Kidney epithelial cell (primary cell): ENCODE results near the gene NUP37. TPM values are rescaled to one million over a fixed set of nuclear protein-coding genes. Genes with fewer than 3 reads are reported as not detected.
"Not testable (repeated sequence)": the region's sequence is repeated elsewhere in the genome, so short reads cannot be mapped to it uniquely, and the experiment has no call there.

Experiments used
- DNase-seq: peaks from one replicate; pipeline ENCODE4 v3.0.0-alpha.2; 2010; ENCODE audit warnings: low read depth
- H3K27me3 ChIP-seq: 2 replicates; pipeline ENCODE4 v1.6.0; 2011; ENCODE audit warnings: low read length; ENCODE audit not compliant: control insufficient read depth, insufficient read depth
- H3K36me3 ChIP-seq: 2 replicates; pipeline ENCODE4 v1.5.1; 2011; ENCODE audit warnings: low read length; ENCODE audit not compliant: control insufficient read depth, insufficient read depth
- H3K4me3 ChIP-seq: 2 replicates; pipeline ENCODE4 v1.5.1; 2011; ENCODE audit warnings: low read depth, mild to moderate bottlenecking, control low read depth, low read length
- CTCF ChIP-seq: IDR thresholded peaks from 2 replicates; pipeline ENCODE4 v1.5.1; 2011; ENCODE audit warnings: mild to moderate bottlenecking, moderate library complexity, low read length, control low read depth, inconsistent platforms; ENCODE audit not compliant: insufficient read depth, poor library complexity, severe bottlenecking
- total RNA-seq: library from RNA; depleted of rRNA; stranded (reverse); fragments of >200 nt; gene quantifications from 2 replicates; pipeline ENCODE4 v1.2.3, GENCODE V29; 2015

NUP37 gene
- total RNA-seq, 1 donor from 2014 or later, result 25.5 TPM

GRCh38 chr12:102080842-102081241 is 39.1 kb downstream of the NUP37 start:
- DNase-seq, result no peak
- no peak overlapping the region for H3K4me3 ChIP-seq
- H3K27me3 ChIP-seq, result no peaks in the 10 kb centered on the region
- TF ChIP-seq CTCF, result no peak
- peaks cover 1% of the 10 kb centered on the region for H3K36me3 ChIP-seq

- not testable (repeated sequence) for H3K4me3 ChIP-seq
Measured at GRCh38 chr12:102072092-102072491, 47.8 kb downstream of the NUP37 start.

GRCh38 chr12:102069707-102070106 is 50.2 kb downstream of the NUP37 start:
- no peak for DNase-seq
- TF ChIP-seq CTCF, result no peak
- no peak overlapping the region for H3K4me3 ChIP-seq

More at GRCh38 chr12:102072092-102072491, 47.8 kb downstream of the NUP37 start:
- DNase-seq, H3K36me3 ChIP-seq, H3K27me3 ChIP-seq: not testable (repeated sequence)

GRCh38 chr12:102067574-102068258 is 52.2 kb downstream of the NUP37 start:
- no peak overlapping the region for H3K4me3 ChIP-seq
- H3K36me3 ChIP-seq, result no peaks in the 10 kb centered on the region
- H3K27me3 ChIP-seq, result no peaks in the 10 kb centered on the region
- DNase-seq, result no peak
- no peak for TF ChIP-seq CTCF

More at GRCh38 chr12:102069707-102070106, 50.2 kb downstream of the NUP37 start:
- Histone ChIP-seq H3K27me3 (no peaks in the 10 kb centered on the region), H3K36me3 (no peaks in the 10 kb centered on the region)

- TF ChIP-seq CTCF, result no peak
- no peak overlapping the region for H3K4me3 ChIP-seq
- H3K36me3 ChIP-seq, result no peaks in the 10 kb centered on the region
- no peak for DNase-seq
- H3K27me3 ChIP-seq, result no peaks in the 10 kb centered on the region
Measured at GRCh38 chr12:102064476-102064875, 55.4 kb downstream of the NUP37 start.

DNA sequence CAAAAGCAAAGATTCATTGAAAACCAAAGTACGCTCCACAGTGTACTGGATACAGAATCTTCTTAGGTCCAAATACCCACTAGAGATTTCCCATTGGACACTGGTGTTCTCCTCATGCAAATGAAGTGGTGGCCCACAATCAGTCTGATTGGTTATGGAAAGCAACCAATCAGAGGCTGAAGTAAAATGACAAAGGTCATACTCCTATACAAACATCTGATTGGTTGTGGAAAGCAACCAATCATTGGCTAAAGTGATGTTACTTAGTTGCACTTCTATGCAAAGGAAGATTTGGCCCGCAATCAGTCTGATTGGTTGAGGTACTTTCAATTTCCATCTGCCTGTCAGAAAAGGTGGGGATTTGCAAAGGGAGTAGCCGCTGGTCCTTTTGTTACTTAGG is 56.8 kb downstream of the NUP37 start:
- Histone ChIP-seq H3K4me3 (no peak overlapping the region), H3K27me3 (no peaks in the 10 kb centered on the region), H3K36me3 (no peaks in the 10 kb centered on the region)
- TF ChIP-seq CTCF, result no peak
- no peak for DNase-seq
